GM12873 (cell line): ENCODE results near the gene GRIK4.
A peak's percentile ranks its signal among the peaks of the same experiment; 100 is the strongest.

Experiments
- CTCF ChIP-seq: IDR thresholded peaks from 2 replicates; pipeline ENCODE4 v1.5.1; 2012; ENCODE audit warnings: low read depth, mild to moderate bottlenecking, moderate library complexity, low read length, control low read depth; ENCODE audit not compliant: insufficient read depth; ENCODE audit errors: missing control alignments

Gene GRIK4

GRCh38 chr11:120688163-120688562 lies 176.6 kb downstream of the GRIK4 start:
- TF ChIP-seq CTCF: no peak

GRCh38 chr11:120689596-120690275 lies 178.2 kb downstream of the GRIK4 start:
- no peak for TF ChIP-seq CTCF

- TF ChIP-seq CTCF: no peak
Measured at GRCh38 chr11:120690406-120690805, 178.9 kb downstream of the GRIK4 start.

GRCh38 chr11:120694726-120695125 lies 183.2 kb downstream of the GRIK4 start:
- no peak for TF ChIP-seq CTCF

- no peak for TF ChIP-seq CTCF
Measured at GRCh38 chr11:120695426-120695825, 183.9 kb downstream of the GRIK4 start.

GRCh38 chr11:120695939-120696338 lies 184.4 kb downstream of the GRIK4 start:
- TF ChIP-seq CTCF: no peak

GRCh38 chr11:120696597-120697218 lies 185.2 kb downstream of the GRIK4 start:
- TF ChIP-seq CTCF: peak; percentile 52
